HK-2 (cell line): ENCODE measurements around the gene PADI2.

Source experiments
- DNase-seq: peaks from one replicate; pipeline ENCODE4 v3.0.0-alpha.2; 2018; ENCODE audit not compliant: unreplicated experiment

The PADI2 gene

GRCh38 chr1:17113963-17114362 is 5.3 kb downstream of the PADI2 start:
- DNase-seq, result no peak

- no peak for DNase-seq
These were observed 6.6 kb downstream of the PADI2 start for GRCh38 chr1:17112496-17113236.

- DNase-seq, result no peak
These were observed 7.2 kb downstream of the PADI2 start for GRCh38 chr1:17112076-17112475.

- no peak for DNase-seq
These were observed 8.7 kb downstream of the PADI2 start for GRCh38 chr1:17110555-17110926.

- DNase-seq, result no peak
These were observed 9.2 kb downstream of the PADI2 start for GRCh38 chr1:17109892-17110554.

- DNase-seq, result no peak
These were observed 10.5 kb downstream of the PADI2 start for GRCh38 chr1:17108786-17109185.

GRCh38 chr1:17108360-17108759 is 10.9 kb downstream of the PADI2 start:
- no peak for DNase-seq

- no peak for DNase-seq
These were observed 14.5 kb downstream of the PADI2 start for GRCh38 chr1:17104782-17105181.

GRCh38 chr1:17102232-17102631 is 17.0 kb downstream of the PADI2 start:
- no peak for DNase-seq

- DNase-seq, result no peak
These were observed 18.0 kb downstream of the PADI2 start for GRCh38 chr1:17101261-17101660.

- DNase-seq, result no peak
These were observed 19.5 kb downstream of the PADI2 start for GRCh38 chr1:17099616-17100340.

- no peak for DNase-seq
These were observed 20.6 kb downstream of the PADI2 start for GRCh38 chr1:17098446-17099317.

GRCh38 chr1:17097787-17098186 is 21.5 kb downstream of the PADI2 start:
- DNase-seq, result no peak

GRCh38 chr1:17097147-17097546 is 22.1 kb downstream of the PADI2 start:
- DNase-seq, result no peak

GRCh38 chr1:17096584-17096983 is 22.7 kb downstream of the PADI2 start:
- no peak for DNase-seq

- DNase-seq, result no peak
These were observed 24.1 kb downstream of the PADI2 start for GRCh38 chr1:17095141-17095540.

GRCh38 chr1:17094664-17095063 is 24.6 kb downstream of the PADI2 start:
- DNase-seq, result no peak

GRCh38 chr1:17093822-17094393 is 25.3 kb downstream of the PADI2 start:
- DNase-seq, result no peak

GRCh38 chr1:17091252-17091651 is 28.0 kb downstream of the PADI2 start:
- no peak for DNase-seq

- no peak for DNase-seq
These were observed 29.7 kb downstream of the PADI2 start for GRCh38 chr1:17089506-17089905.

- DNase-seq, result no peak
These were observed 32.5 kb downstream of the PADI2 start for GRCh38 chr1:17086751-17087150.

GRCh38 chr1:17084787-17085186 is 34.5 kb downstream of the PADI2 start:
- DNase-seq, result no peak
